ENCODE measurements around the gene TRPM1. TPM values are rescaled to one million over a fixed set of nuclear protein-coding genes. Genes with fewer than 3 reads are reported as not detected.
"Not testable (repeated sequence)": the region's sequence is repeated elsewhere in the genome, so short reads cannot be mapped to it uniquely, and the experiment has no call there.

TRPM1 gene
- polyA plus RNA-seq, 3 donors, result 0.18 to 0.54 (median 0.24) TPM

- DNase-seq (ENCODE audit: low read depth in 3 of 3, low spot score in 2 of 3), result no peak
Observed at GRCh38 chr15:31127596-31128261, 26.2 kb upstream of the TRPM1 start.

DNA sequence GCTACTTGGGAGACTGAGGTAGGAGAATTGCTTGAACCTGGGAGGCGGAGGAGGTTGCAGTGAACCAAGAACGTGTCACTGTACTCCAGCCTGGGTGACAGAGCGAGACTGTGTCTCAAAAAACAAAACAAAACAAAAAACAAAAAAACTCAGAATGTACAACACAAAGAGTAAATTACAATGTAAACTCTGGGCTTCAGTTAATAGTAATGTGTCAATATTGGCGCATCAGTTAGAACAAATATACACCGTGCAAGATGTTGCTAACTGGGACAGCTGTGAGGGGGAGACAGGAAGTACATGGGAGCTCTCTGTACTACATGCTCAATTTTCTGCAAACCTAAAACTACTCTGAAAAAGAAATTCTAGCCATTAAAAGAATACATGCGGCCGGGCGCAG, 23.5 kb upstream of the TRPM1 start:
- DNase-seq (ENCODE audit: low read depth in 3 of 3, low spot score in 2 of 3), result no peak

DNA sequence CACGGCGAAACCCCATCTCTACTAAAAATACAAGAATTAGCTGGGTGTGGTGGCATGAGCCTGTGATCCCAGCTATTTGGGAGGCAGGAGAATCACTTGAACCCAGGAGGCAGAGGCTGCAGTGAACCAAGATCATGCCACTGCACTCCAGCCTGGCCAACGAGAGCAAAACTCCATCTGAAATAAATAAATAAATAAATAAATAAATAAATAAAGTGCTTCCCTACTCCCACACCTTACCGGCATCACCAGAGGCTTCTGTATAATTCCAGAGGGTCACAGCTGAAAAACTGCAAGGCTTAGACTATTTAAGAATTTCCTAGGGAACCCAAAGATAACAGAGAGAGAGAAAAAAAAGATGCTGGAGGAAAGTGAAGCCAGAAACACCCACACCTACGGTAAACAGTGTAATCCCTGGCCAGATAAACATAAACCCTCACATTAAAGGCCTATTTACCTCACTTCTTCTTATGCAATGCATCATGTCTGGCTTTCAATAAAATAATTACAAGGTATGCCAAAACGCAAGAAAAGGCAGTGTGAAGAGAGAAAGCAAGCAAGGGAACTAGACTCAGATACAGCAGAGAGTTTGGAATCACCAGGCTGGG, 15.0 kb upstream of the TRPM1 start:
- DNase-seq (ENCODE audit: low read depth in 3 of 3, low spot score in 2 of 3), result no peak

GRCh38 chr15:31111091-31111647, 9.6 kb upstream of the TRPM1 start:
- DNase-seq (ENCODE audit: low read depth in 3 of 3, low spot score in 2 of 3), result no peak

GRCh38 chr15:31108836-31109235, 7.3 kb upstream of the TRPM1 start:
- DNase-seq (ENCODE audit: low read depth in 3 of 3, low spot score in 2 of 3), result no peak

DNA sequence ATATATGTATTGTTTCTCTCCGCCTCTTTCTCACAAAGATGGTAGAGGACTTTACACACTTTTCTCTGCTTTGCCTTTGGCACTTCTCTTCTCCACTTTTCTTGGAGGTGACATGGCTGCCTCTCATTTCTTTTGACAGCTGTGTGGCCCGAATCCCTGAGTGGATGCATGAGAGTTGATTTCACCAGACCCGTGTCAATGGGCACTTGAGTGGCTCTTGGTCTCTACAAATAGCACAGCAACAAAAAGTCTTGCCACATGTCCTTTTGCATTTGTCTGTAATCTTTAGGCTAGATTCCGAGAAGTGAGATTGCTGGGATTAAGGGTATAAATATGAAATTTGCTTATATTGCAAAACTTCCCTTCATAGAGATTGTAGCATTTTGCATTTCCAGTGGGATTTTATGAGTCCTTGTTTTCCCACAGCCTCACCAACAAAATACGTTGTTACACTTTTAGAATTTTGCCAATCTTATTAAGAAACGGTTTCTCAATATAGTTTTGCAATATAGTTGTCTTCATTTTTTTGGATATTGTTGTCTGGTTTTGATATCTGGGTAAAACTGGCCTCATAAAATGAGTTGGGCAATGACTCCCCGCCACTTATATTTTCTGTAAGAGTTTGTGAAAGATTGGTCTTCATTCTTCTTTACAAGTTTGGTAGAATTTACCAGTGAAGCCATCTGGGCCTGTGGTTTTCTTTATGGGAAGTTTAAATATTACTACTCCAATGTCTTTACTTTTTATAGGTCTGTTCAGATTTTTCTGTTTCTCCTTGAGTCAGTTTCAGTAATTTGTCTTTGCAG, 5.2 kb upstream of the TRPM1 start:
- DNase-seq (ENCODE audit: low read depth in 3 of 3, low spot score in 2 of 3), result no peak

GRCh38 chr15:31104003-31104402, 2.5 kb upstream of the TRPM1 start:
- no peak for DNase-seq (ENCODE audit: low read depth in 3 of 3, low spot score in 2 of 3)

DNA sequence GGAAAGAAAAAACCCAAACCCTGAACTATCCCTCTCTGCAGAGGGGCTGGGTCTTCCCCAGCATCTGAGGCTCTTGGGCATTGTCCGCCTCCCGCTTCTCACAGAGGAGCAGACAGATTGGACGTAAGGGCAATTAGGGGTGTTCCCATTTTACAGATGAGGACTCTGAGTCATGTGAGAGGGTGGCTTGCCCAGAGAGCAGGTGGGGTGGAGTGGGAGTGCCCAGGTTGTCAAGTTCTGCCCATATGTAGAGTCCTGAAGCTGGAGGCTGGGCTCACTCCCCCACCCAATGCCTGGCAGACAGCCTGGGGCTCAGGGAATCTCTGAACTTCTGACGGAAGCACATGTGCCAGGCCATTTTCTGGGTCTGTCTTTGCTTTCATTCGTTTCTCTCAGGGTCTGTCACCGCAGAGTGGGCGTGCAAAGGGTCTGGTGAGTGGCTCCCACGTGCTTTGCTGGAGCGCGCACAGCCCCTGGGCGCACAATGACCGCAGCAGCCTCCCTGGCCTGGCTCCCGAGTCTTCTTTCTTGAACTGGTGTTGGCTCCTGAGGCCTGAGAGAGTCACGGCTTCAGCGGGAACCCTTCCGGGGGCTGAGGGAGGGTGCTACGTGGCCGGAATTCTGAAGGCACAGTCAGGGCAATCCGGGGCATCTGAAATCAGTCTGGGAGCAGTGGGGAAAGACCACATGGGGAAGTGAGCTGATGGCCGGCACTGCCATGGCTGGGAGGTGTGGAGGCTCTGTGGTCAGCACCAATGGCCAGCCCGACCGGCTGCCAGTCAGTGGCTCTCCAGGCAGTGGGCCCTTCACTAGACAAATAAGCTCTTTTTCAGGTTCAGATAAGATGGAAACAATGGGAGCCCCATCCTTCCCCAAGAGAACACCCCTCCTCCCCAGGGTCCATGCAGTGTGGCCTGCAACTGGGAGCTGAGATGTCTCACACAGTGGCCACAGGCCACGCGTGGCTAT, 1.1 kb upstream of the TRPM1 start:
- no peak for DNase-seq (ENCODE audit: low read depth in 3 of 3, low spot score in 2 of 3)

- no peak for DNase-seq (ENCODE audit: low read depth in 3 of 3, low spot score in 2 of 3)
Observed at GRCh38 chr15:31102039-31102321, 455 bp upstream of the TRPM1 start.

DNA sequence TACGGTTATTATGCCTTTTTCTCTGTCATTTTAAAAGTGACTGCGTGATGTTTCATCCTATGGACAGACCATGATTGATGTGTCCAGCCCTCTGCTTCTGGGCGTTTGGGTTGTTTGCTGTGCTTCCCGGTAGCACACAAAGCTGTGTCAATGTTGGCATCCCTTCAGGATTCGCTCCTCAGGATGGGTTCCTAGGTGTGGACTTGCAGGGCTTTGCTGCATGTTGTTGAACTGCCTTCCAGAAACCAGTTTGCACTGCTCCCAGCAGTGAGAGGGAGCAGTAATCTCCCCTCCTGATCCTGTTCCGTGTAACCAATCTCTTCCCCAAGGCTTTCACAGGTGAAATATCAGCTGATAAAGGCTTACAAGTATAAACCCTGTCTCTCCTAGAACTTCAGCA, 787 bp downstream of the TRPM1 start:
- DNase-seq (ENCODE audit: low read depth in 3 of 3, low spot score in 2 of 3), result no peak

GRCh38 chr15:31098953-31099740, 2.4 kb downstream of the TRPM1 start:
- DNase-seq (ENCODE audit: low read depth in 3 of 3, low spot score in 2 of 3), result no peak

DNA sequence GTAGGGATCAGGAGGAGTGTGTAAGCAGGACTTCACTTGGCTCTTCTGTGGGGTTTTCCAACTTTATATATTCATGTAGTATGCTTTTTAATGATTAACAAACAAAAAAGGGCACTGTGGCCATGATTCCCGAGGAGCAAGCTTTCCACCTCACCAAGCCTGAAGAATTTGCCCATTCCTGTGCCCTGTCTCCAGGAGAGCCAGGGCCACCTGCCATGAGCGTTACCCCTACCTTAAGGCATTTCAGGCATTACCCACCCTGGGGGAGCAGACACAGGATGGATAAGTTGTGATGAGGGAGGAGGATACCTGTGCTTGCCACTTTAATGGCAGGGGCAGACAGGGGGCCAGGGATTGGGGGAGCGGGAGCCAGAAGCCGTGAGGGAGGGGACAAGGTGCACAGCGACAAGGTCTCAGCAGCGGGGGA, 3.0 kb downstream of the TRPM1 start:
- DNase-seq (ENCODE audit: low read depth in 3 of 3, low spot score in 2 of 3), result no peak

- no peak for DNase-seq (ENCODE audit: low read depth in 3 of 3, low spot score in 2 of 3)
Observed at GRCh38 chr15:31096563-31096962, 5.0 kb downstream of the TRPM1 start.

DNA sequence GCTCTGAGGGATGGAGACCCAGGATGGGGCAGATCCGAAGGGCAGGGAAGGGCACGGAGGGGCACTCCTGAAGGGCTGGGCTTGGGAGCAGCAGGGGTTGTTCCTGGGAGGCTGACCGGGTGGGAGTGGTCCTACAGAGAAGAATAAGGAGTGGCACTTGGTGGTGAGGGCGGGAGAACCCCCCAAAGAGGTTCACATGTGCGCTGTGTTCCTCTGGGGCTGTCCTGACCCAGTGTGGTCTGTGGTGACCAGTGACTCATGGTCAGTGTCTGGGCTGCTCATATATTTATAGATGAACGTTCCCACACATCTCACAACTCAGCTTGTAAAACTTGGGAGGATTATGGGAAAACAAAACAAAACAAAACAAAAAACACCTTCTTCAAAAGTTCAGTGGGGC, 10.0 kb downstream of the TRPM1 start:
- no peak for DNase-seq (ENCODE audit: low read depth in 3 of 3, low spot score in 2 of 3)

- no peak for DNase-seq (ENCODE audit: low read depth in 3 of 3, low spot score in 2 of 3)
Observed at GRCh38 chr15:31090766-31091165, 10.8 kb downstream of the TRPM1 start.

DNA sequence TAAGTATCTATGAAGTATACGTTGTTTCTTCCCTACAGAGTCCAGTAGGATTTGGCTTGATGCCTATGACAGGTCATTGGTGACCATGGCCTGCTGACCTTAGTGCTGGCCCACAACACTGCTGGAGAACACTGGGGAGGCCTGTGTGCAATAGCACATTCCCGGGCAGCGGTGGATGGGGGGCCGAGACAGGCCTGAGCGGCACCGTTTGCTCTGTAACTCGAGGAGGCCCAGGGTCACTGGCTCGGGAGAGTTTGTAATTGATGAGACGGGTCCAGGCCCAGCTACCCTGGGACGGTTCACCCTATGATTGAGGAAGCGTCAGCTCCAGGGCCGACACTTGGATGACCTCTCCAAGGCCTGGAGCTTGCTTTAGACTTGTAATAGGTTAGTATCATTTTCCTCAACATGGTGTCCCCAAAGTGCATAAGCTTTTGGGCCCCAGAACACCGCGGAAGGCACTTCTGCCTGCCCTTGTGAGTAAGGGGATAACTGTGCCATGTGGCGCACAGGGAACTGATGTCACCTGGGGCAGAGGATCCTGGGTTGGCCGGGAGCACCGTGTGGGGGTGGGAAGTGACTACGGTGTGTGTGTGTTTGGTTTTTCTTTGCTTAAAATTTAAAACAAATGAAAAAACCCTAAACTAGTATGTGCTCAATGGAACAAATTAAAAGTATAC, 12.0 kb downstream of the TRPM1 start:
- DNase-seq (ENCODE audit: low read depth in 3 of 3, low spot score in 2 of 3), result no peak

DNA sequence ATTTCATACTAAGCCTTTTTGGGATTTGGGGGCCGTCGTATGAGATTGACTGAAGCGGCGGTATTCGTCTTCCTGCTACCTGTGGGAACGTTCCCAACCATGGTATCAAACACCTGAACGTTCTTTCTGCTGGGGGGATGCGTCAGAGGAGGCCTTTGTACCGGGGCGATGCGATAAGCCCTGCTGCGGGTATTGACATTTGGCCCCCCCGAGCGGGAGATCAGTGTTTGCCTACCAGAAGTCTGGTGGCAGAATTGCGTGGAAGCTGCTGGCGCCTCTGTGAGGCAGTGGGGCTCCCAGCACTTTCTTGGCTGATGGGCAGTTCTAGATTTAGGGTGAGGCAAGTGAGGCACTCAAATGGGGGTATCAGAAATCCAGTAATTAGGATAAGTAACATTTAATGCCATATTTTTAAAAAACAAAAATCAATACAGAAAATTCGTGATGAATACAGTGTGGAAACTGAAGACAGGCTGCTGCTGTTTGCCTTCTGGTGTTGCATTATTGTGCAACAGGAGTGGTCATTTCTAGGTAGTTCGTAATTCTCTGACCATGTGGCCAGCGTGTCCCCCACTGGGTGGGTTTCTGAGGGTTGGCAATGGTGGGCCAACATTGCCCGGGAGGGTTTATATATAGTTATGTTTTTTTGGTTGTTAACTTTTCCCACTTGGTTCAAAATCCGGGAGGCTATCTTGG, 12.7 kb downstream of the TRPM1 start:
- no peak for DNase-seq (ENCODE audit: low read depth in 3 of 3, low spot score in 2 of 3)

- DNase-seq (ENCODE audit: low read depth in 3 of 3, low spot score in 2 of 3), result not testable (repeated sequence)
Observed at GRCh38 chr15:31088041-31088440, 13.5 kb downstream of the TRPM1 start.

GRCh38 chr15:31086344-31086743, 15.2 kb downstream of the TRPM1 start:
- DNase-seq (ENCODE audit: low read depth in 3 of 3, low spot score in 2 of 3), result no peak
